SK-N-SH treated with all-trans-retinoic acid at 6 μM for 48 hours (cell line): ENCODE measurements around the gene XKR3.

Experiments used
- ATAC-seq: fragments of 200-7000 bp; cut with Tn5 transposase; 3 replicates; pipeline ENCODE4 v1.9.1; 2020; ENCODE audit warnings: mild to moderate bottlenecking, moderate library complexity
- ARNTL ChIP-seq: fragments of 450-650 bp; formaldehyde crosslinking; IDR thresholded peaks from 2 replicates; pipeline ENCODE4 v1.5.0; 2020; ENCODE audit warnings: low read depth, mild to moderate bottlenecking, moderate library complexity, borderline replicate concordance
- BACH2 ChIP-seq: fragments of 250-450 bp; sonication (Bioruptor Pico); IDR thresholded peaks from 2 replicates; pipeline ENCODE4 v1.9.0; 2021; ENCODE audit warnings: mild to moderate bottlenecking, borderline replicate concordance
- CREB5 ChIP-seq: fragments of 250-450 bp; sonication (Bioruptor Pico); IDR thresholded peaks from 2 replicates; pipeline ENCODE4 v1.5.1; 2020; ENCODE audit warnings: low read depth, mild to moderate bottlenecking, moderate library complexity
- CSRNP3 ChIP-seq: fragments of 250-450 bp; sonication (Bioruptor Pico); IDR thresholded peaks from 2 replicates; pipeline ENCODE4 v1.5.1; 2021; ENCODE audit warnings: mild to moderate bottlenecking, moderate library complexity
- ESRRG ChIP-seq: fragments of 250-450 bp; sonication (Bioruptor Pico); IDR thresholded peaks from 2 replicates; pipeline ENCODE4 v1.6.1; 2021; ENCODE audit warnings: mild to moderate bottlenecking
- ISL1 ChIP-seq: fragments of 250-450 bp; sonication (Bioruptor Pico); IDR thresholded peaks from 2 replicates; pipeline ENCODE4 v2.1.2; 2022; ENCODE audit warnings: mild to moderate bottlenecking, moderate library complexity
- PATZ1 ChIP-seq: fragments of 250-450 bp; sonication (Bioruptor Pico); IDR thresholded peaks from 2 replicates; pipeline ENCODE4 v1.8.0; 2020; ENCODE audit warnings: mild to moderate bottlenecking, moderate library complexity, borderline replicate concordance
- POU6F1 ChIP-seq: fragments of 250-450 bp; sonication (Bioruptor Pico); IDR thresholded peaks from 2 replicates; pipeline ENCODE4 v1.8.0; 2021; ENCODE audit warnings: low read depth, mild to moderate bottlenecking, moderate library complexity, borderline replicate concordance
- PPARA ChIP-seq: fragments of 250-450 bp; sonication (Bioruptor Pico); IDR thresholded peaks from 2 replicates; pipeline ENCODE4 v1.5.0; 2020; ENCODE audit warnings: mild to moderate bottlenecking, borderline replicate concordance
- RARB ChIP-seq: fragments of 250-450 bp; sonication (Bioruptor Pico); IDR thresholded peaks from 2 replicates; pipeline ENCODE4 v1.8.0; 2021; ENCODE audit warnings: mild to moderate bottlenecking, moderate library complexity
- SNAI2 ChIP-seq: fragments of 250-450 bp; sonication (Bioruptor Pico); IDR thresholded peaks from 2 replicates; pipeline ENCODE4 v1.5.0; 2020; ENCODE audit warnings: mild to moderate bottlenecking, moderate library complexity
- TOX ChIP-seq: fragments of 250-450 bp; sonication (Bioruptor Pico); IDR thresholded peaks from 2 replicates; pipeline ENCODE4 v1.8.0; 2021; ENCODE audit warnings: mild to moderate bottlenecking, moderate library complexity, borderline replicate concordance
- ZC3H10 ChIP-seq: fragments of 250-450 bp; sonication (Bioruptor Pico); IDR thresholded peaks from 2 replicates; pipeline ENCODE4 v1.5.1; 2021; ENCODE audit warnings: mild to moderate bottlenecking, moderate library complexity
- ZFP3 ChIP-seq: fragments of 250-450 bp; sonication (Bioruptor Pico); IDR thresholded peaks from 2 replicates; pipeline ENCODE4 v1.5.0; 2020; ENCODE audit warnings: mild to moderate bottlenecking, moderate library complexity
- ZFP30 ChIP-seq: fragments of 450-650 bp; formaldehyde crosslinking; IDR thresholded peaks from 2 replicates; pipeline ENCODE4 v1.5.0; 2022; ENCODE audit warnings: mild to moderate bottlenecking, moderate library complexity
- ZNF565 ChIP-seq: fragments of 450-650 bp; formaldehyde crosslinking; conservative IDR thresholded peaks from 2 replicates; pipeline ENCODE4 v1.5.0; 2020; ENCODE audit warnings: low read depth, mild to moderate bottlenecking, moderate library complexity
- ZNF70 ChIP-seq: fragments of 450-650 bp; formaldehyde crosslinking; IDR thresholded peaks from 2 replicates; pipeline ENCODE4 v1.5.0; 2020; ENCODE audit warnings: mild to moderate bottlenecking, moderate library complexity
- TF ChIP-seq, protein P1 (sequence below): fragments of 250-450 bp; sonication (Bioruptor Pico); IDR thresholded peaks from 2 replicates; pipeline ENCODE4 v1.5.0; 2020; ENCODE audit warnings: mild to moderate bottlenecking, moderate library complexity

XKR3 gene

DNA sequence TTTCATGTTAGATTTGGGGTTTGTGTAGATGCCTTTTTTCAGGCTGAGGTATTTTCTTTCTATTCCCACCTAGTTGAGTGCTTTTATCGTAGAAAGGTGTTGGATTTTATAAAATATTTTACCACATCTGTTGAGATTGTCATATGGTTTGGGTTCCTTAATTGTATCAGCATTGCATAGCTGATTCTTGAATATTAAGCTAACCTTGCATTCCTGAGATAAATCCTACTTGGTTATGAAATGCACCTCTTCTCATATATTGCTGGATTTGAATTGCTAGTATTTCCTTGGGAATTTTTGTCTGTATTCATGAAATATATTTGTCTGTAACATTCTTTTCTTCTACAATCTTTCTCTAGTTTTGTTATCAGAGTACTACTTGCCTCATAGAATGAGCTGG, 10.1 kb downstream of the XKR3 start (continued):
- TF ChIP-seq, protein P1, sequence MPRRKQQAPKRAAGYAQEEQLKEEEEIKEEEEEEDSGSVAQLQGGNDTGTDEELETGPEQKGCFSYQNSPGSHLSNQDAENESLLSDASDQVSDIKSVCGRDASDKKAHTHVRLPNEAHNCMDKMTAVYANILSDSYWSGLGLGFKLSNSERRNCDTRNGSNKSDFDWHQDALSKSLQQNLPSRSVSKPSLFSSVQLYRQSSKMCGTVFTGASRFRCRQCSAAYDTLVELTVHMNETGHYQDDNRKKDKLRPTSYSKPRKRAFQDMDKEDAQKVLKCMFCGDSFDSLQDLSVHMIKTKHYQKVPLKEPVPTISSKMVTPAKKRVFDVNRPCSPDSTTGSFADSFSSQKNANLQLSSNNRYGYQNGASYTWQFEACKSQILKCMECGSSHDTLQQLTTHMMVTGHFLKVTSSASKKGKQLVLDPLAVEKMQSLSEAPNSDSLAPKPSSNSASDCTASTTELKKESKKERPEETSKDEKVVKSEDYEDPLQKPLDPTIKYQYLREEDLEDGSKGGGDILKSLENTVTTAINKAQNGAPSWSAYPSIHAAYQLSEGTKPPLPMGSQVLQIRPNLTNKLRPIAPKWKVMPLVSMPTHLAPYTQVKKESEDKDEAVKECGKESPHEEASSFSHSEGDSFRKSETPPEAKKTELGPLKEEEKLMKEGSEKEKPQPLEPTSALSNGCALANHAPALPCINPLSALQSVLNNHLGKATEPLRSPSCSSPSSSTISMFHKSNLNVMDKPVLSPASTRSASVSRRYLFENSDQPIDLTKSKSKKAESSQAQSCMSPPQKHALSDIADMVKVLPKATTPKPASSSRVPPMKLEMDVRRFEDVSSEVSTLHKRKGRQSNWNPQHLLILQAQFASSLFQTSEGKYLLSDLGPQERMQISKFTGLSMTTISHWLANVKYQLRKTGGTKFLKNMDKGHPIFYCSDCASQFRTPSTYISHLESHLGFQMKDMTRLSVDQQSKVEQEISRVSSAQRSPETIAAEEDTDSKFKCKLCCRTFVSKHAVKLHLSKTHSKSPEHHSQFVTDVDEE (CRISPR knock-in tag), result no peak
- TF ChIP-seq CREB5 (CRISPR knock-in tag), result no peak
- no peak for TF ChIP-seq ISL1 (CRISPR knock-in tag)
- TF ChIP-seq PPARA (CRISPR knock-in tag), result no peak
- no peak for TF ChIP-seq ZNF70 (CRISPR knock-in tag)
- TF ChIP-seq ZFP30 (CRISPR knock-in tag), result no peak

GRCh38 chr22:16810188-16810802, 14.9 kb downstream of the XKR3 start:
- TF ChIP-seq ZFP3 (CRISPR knock-in tag) (no peak), POU6F1 (CRISPR knock-in tag) (no peak), SNAI2 (no peak), ZNF565 (CRISPR knock-in tag) (no peak), CSRNP3 (CRISPR knock-in tag) (no peak)
- no peak for ATAC-seq

- no peak for ATAC-seq
- TF ChIP-seq ZNF70 (CRISPR knock-in tag) (no peak), ARNTL (CRISPR knock-in tag) (no peak), PATZ1 (CRISPR knock-in tag) (no peak), CREB5 (CRISPR knock-in tag) (no peak), CSRNP3 (CRISPR knock-in tag) (no peak), PPARA (CRISPR knock-in tag) (no peak), RARB (CRISPR knock-in tag) (no peak), POU6F1 (CRISPR knock-in tag) (no peak), TOX (CRISPR knock-in tag) (no peak), BACH2 (CRISPR knock-in tag) (no peak), ZFP30 (CRISPR knock-in tag) (no peak), ESRRG (CRISPR knock-in tag) (no peak), ZC3H10 (CRISPR knock-in tag) (no peak)
Observed at GRCh38 chr22:16808744-16809143, 16.5 kb downstream of the XKR3 start.
